Suppressor macrophage treated with lipopolysaccharide for 4 hours (primary cell): Measurements from ENCODE around the gene CASP12.
A peak's percentile ranks its signal among the peaks of the same experiment; 100 is the strongest.
"Not testable (repeated sequence)": the region's sequence is repeated elsewhere in the genome, so short reads cannot be mapped to it uniquely, and the experiment has no call there.

Source experiments
- DNase-seq: peaks from one replicate; pipeline ENCODE4 v3.0.0-alpha.2; 2020

CASP12 gene

DNA sequence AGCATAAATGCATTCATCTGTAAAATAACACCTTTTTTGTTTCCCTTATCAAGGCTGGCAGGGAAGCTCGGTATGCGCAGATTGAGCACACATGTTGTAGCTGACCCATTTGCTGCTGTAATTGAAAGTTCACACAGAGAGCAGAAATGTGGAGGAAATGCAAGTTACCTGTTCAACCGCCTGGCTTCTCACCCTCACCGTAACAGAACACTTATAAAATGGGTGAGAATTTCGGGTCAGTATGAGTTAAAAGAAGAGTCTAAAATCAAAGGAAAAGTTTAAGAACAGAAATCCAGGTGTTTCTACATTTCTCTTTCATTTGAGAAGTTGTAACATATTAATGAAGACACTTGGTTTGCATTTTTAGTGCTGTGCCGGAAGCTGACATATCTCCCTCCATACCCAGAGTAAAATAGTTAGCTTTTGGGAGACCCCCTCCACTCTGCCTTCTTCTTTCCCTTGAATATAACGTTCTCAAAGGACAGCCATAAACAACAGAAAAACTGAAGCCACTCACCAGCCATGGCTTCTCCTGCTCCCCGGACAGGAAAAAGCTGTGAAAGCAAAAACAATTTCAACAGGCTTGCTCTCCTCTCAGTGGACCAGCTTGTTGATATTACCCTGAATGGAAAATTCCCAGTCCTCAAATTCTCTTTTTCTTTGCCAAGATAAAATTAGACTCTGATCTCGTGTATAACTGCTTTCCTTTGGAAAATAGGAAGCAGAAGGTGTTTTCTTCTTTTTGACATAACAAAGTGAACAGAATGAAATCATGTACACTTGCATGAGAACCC is at the start of gene CASP12:
CASP12 (minus strand) TSS at position 570 of the 794 bp plus-strand sequence.
- DNase-seq = no peak

DNA sequence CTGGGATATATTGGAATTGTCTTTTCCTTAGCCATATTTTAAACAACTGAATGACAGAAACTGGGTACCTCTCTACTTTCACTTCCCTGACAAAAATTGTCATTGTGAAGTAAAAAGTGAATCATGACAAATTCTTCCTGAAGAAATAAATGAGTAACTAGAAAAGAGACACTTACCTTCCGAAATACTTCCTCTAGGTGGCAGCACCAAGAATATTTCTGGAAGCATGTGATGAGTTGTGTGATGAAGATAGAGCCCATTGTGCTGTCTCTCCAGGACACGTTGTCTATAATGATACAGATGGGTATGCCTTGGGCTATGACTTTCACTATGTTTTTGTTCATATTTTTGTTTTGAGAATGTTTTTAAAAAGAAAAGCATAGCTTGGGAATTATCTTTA is 48.6 kb upstream of the CASP12 start:
- DNase-seq = peak; percentile 71

DNA sequence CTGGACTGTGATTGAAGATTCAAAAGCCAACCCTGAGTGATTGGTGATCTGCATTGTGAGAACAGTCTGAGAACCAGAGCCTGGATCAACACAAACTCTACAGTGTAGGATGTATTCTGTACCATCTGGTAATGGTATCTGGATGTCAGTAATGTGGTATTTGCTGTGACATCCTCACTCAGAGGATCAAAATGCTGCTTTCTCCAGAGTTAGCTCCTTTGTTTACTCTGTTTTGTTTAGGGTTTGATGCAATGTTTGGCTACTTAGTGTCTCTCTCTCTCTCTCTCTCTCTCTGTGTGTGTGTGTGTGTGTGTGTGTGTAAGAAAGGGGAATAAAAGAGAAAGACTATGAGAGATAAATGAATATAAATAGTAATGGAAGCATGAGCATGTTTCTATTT is 45.8 kb upstream of the CASP12 start:
- no peak for DNase-seq

DNA sequence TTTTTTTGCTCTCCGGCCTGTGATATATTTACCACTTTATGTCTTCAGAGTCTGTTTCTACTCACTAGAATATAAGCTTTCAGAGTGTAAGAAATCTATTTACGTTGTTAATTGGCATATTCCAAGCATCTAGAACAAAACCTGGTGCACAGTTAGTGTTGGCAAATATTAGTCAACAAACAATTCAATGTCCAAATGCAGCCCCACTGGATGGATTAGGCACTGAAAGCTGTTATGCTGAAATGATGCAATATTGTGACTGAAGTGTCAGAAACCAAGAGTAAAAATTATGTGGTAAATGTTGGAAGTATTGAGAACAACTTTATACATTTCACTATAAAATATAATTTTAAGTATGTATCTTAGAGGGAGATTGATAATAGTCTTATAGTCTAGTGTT is 45.3 kb upstream of the CASP12 start:
- no peak for DNase-seq

DNA sequence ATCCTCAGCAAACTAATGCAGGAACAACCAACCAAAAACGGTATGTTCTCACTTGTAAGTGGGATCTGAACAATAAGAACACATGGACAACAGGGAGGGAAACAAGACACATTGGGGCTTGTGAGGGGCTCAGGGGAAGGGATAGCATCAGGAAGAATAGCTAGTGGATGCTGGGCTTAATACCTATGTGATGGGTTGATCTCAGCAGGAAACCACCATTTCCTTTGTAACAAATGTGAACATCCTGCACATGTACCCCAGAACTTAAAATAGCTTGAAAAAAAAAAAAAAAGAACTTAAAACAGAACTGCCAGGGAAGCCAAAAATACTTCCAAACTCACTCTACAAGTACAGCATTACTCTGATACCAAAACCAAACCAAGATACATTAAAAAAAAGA is 36.3 kb upstream of the CASP12 start:
- DNase-seq = no peak

DNA sequence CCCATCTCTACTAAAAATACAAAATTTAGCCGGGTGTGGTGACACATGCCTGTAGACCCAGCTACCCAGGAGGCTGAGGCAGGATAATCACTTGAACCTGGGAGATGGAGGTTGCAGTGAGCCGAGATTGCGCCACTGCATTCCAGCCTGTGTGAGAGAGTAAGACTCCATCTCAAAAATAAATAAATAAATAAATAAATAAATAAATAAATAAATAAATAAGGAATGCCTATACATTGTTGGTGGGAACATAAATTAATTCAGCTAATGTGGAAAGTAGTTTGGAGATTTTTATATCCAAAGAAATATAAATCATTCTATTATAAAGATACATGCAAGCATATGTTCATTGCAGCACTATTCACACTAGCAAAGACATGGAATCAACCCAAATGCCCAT is 35.8 kb upstream of the CASP12 start:
- DNase-seq = not testable (repeated sequence)

DNA sequence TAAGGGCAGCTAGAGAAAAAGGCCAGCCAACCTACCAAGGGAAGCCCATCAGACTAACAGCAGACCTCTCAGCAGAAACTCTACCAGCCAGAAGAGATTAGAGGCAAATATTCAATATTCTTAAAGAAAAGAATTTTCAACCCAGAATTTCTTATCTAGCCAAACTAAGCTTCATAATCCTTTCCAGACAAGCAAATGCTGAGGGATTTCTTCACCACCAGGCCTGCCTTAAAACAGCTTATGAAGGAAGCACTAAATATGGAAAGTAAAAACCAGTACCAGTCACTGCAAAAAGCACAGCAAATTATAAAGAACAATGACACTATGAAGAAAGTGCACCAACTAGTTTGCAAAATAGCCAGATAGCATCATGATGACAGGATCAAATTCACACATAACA is 30.6 kb upstream of the CASP12 start:
- DNase-seq = no peak

DNA sequence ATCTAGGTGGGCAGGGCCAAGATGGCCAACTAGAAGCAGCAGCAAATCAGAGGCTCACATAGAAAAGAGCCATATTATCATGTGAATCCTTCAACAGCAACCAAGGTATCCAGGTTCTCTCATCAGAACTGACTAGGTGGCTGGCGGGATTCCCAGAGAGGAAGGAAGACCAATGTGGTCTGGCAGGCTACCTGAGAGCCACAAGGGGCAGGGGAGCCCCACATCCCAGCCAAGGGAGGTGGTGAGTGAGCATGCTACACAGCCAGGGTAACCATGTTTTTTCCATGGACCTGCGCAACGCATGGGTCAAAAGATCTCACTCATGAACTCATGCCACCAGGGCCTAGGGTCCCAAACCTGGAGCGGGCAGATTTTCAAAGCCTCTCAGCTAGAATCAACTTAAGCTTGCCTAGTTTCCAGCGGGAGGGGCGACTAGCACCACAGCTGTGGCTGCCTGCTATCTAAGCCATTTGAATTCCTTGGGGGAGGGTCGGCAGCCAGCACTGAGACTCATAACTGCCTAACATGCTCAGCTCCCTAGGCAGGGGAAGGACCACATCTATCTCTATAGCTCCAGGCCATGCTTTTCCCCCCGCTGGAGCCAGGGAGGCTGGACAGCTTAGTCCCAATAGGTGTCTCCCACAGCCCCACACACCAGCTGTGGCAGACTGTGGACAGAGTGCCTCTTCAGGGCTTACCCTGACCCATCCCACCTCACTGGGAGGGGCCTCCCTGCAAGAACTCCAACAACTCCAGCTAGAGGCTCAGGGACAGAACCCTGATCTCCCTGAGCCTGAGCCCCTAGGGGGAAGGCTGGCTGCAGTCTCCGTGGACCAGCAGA is 28.7 kb upstream of the CASP12 start:
- DNase-seq = no peak

- DNase-seq = no peak
These were observed 27.6 kb upstream of the CASP12 start for GRCh38 chr11:104925850-104926249.

DNA sequence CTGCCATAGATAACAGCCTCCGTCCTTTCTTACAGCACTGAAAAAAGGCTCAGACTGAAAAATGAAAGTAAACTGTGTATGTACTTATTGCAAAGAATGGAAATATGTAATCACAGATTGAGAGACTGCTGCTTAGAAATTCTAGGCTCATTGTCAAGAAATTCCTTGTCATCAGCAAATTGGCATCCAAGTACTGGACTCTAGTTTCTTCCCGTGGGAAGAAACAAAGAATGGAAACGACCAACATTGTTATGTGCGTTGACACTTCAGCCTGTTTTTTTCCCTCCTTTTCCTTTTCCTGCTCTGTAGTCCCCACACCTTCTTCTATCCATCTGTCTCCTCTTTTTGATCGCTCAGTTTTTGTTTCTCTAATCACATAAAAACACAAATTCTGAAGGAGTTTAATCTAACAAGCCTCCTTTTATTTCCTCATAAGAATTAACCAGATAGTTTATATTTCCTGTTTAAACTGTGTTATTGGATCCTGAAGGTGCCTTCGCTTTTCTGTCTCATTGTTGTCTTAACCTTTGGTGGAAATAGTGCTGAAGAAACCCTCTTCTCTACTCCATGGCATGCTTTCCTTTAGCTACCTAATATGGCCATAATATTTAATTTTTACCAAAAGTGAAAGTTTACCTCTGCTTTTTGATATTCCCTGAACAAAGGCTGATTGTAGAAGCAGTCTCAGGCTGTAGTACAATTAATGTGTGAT is 20.0 kb upstream of the CASP12 start:
- peak; percentile 25 for DNase-seq

DNA sequence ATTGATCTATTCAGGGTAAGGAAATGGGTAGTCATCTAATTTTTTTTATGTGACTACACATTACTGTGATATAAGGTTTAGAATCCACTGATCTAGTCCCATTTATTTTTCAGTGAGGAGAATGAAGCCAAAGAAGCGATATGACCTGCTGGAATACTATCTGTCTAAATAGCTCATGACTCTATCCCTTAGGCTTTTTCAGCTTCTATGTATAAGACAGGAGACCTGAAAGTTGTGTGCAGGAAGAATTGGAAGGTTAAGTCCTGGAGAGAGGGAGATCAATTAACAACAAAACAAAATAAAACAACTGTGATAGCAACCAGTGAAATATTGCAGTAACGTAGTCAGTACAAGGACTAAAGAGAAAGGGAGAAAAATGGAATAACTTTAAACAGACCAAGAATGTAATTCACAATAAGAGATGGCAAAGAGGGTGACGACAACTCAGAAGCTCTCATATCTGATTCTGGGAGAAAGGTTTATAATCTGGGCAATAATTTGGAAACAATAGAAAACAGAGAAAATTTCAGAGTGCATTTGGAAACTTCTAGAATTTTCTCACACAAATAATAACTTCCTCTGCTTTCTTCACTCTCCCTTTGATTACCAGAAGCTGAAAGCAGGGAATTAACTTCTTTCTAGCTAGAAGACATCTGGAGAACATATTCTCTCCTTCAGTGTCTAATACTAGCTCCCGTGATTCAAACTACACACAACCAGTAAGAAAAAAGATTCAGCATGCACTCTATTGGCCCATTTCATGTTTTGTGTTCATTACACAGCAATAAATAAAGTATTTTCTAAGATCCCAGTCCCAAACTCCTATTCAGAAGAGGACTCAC is 19.2 kb upstream of the CASP12 start:
- no peak for DNase-seq

DNA sequence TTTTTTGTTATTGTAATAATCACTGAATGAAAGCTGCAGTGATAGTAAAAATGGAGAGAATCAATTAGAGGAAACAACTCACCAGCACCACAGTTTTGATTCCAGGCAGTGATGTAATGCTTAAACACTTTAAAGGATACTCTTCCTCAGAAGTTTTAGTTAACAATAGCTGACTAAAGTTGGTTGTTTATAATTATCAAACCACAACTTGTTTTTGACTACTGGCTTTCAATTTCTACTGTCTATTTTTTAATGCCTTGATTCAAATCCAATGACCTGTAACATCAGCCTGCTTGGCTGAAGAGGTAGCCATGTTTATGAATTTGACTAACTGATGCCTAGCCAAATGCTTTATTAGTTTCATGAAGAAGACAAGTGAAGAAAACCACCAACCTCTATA is 18.2 kb upstream of the CASP12 start:
- DNase-seq = no peak

- no peak for DNase-seq
These were observed 13.8 kb upstream of the CASP12 start for GRCh38 chr11:104912102-104912501.

DNA sequence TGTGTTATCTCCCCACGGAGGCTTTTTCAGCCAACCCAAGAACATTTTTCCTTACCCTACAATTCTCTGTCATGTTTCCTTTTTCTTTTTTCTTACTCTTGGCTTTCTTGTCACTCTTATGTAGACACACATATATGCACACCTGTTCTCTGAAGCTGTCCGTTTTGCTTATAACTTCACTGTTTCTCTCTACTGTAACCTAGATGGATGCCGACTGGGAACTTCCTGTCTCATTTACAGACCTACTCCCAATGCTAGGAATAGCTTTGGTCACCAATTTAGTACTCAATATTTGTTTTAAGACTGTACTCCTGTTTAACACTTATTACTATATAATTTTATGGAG is 9.9 kb upstream of the CASP12 start:
- DNase-seq = no peak

DNA sequence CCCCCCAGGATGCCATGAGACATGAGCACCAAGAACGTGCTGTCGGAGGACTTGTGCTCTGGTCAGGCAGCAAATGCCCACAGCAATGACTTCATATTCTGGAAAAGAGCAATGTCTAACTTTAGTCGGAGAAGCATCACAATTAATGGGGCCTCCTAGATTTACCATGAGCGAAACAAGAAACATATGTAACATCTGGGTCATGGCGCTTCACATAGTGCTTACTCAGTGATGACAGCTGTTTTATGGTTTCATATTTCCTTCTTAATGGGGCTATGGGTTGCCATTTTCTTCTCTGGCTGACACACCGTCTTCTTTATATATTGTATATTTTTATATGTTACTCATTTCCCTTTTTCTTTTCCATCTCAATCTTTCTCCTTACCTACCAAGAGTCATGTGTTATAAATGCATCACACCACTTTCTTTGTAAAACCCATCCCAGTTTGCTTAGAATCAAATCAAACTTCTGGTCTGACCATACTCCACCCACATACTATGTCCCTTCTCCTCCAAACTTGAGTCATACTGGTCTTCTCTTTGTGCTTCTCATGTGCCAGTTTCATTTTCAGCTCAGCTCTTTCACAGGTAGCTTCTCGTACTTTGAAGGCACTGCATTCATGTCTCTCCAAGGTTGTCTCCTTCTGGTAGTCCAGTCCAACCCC is 9.4 kb upstream of the CASP12 start:
- DNase-seq = no peak

DNA sequence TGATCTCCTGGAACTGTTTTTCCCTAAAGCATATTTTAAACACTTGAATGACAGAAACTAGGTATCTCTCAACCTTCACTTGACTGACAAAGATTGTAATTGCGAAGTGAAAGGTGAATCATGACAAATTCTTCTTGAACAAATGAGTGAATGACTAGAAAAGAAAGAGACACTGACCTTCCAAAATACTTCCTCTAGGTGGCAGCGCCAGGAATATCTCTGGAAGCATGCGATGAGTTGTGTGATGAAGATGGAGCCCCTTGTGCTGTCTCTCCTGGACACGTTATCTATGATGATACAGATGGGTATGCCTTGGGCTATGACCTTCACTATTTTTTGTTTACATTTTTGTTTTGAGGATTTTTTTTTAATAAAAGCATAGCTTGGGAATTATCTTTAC is 7.0 kb upstream of the CASP12 start:
- DNase-seq = no peak

GRCh38 chr11:104899226-104899625 is 966 bp upstream of the CASP12 start:
- no peak for DNase-seq

DNA sequence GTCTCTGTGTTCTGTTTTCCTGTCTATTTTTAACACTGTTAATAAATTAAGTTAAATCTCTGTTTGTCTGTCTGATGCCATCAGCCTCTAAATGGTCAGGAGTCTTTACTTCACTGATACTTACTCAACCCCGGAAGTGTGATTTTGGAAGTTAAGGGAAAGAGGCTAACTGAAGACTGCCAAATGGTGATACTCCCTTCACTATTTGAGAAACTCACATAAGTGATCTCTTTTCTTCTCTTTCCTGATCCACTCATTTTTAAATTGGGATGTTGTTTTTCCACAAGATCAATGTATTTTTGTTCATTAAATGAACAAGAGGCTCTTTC is 389 bp upstream of the CASP12 start:
- no peak for DNase-seq

DNA sequence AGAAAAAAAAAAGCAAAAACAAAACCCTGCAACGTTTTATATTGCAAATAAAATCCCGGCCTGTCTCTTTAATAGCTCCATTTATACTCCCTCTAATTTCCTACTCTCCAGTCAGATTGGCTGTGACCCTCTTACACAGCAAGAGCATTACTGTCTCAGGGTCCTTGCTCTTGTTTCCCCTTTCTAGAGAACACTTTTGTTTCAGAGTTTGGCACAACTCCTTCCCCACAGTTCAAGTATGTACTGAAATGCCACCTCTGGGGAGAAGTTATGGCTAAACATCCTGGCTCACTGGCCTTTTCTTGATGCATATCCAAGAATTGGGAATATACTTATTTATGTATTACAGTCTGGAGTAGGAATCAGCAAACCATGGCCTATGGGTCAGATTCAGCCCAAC is 2.6 kb downstream of the CASP12 start:
- DNase-seq = no peak

DNA sequence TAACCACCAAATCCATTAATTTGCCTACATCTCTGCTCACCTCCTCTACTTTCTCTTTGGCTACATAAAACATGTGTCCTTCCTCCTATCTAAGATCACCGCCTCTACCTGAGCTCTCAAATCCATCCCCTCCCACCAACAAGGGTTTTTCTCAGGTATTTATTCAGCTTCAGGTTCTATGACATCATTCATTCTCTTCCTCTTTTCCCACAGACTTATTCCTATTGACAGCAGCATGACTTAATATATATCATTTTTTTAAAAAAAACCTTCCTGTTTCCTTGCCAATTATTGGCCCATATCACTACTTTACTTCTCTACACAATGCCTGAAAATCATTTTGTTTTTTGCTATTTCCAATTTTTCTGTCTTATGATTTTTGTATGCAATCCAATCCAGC is 4.4 kb downstream of the CASP12 start:
- DNase-seq = no peak

GRCh38 chr11:104892723-104893511 is 5.3 kb downstream of the CASP12 start:
- no peak for DNase-seq

- DNase-seq = no peak
These were observed 7.1 kb downstream of the CASP12 start for GRCh38 chr11:104891135-104891534.
